Lung (tissue), 12 donors: ENCODE results near the gene DTNB. TPM values are rescaled to one million over a fixed set of nuclear protein-coding genes. Genes with fewer than 3 reads are reported as not detected.
A peak's percentile ranks its signal among the peaks of the same experiment; 100 is the strongest.

ENCODE experiments used
- ATAC-seq: fragments of 200-7000 bp; cut with Tn5 transposase; one replicate; pipeline ENCODE4 v1.9.1; 2020; ENCODE audit warnings: moderate number of reproducible peaks; ENCODE audit not compliant: insufficient read depth, low FRiP score
- DNase-seq, 3 donors: peaks; one replicate each; pipeline ENCODE4 v3.0.0-alpha.2; 2013 to 2017
- H3K27ac ChIP-seq, 2 donors: one replicate each; pipeline ENCODE4 v1.5.1; 2013; ENCODE audit warnings: mild to moderate bottlenecking in 2 of 2, moderate library complexity in 2 of 2, control low read depth in 1 of 2, inconsistent platforms in 1 of 2, low read depth in 1 of 2, low read length in 1 of 2
- H3K27me3 ChIP-seq, 3 donors: one replicate each; pipeline ENCODE4 v1.5.1; 2013; ENCODE audit warnings: low read length in 2 of 3; ENCODE audit not compliant: control insufficient read depth in 3 of 3, insufficient read depth in 3 of 3
- H3K36me3 ChIP-seq, 4 donors: one replicate each; pipeline ENCODE4 v1.5.1; 2013; ENCODE audit warnings: low read length in 4 of 4, mild to moderate bottlenecking in 1 of 4, moderate library complexity in 1 of 4; ENCODE audit not compliant: control insufficient read depth in 4 of 4, insufficient read depth in 4 of 4
- H3K4me1 ChIP-seq, 5 donors: one replicate each; pipeline ENCODE4 v1.5.1; 2013; ENCODE audit warnings: low read length in 5 of 5, mild to moderate bottlenecking in 2 of 5, moderate library complexity in 1 of 5; ENCODE audit not compliant: control insufficient read depth in 5 of 5, insufficient read depth in 5 of 5
- H3K4me3 ChIP-seq: one replicate; pipeline ENCODE4 v1.5.1; 2013; ENCODE audit warnings: mild to moderate bottlenecking, control low read depth, moderate library complexity
- H3K9ac ChIP-seq, 2 donors: one replicate each; pipeline ENCODE4 v1.5.1; 2013; ENCODE audit warnings: low read length in 2 of 2, control low read depth in 1 of 2; ENCODE audit not compliant: insufficient read depth in 1 of 2
- H3K9me3 ChIP-seq, 4 donors: one replicate each; pipeline ENCODE4 v1.5.1; 2013; ENCODE audit warnings: low read length in 3 of 4, mild to moderate bottlenecking in 1 of 4, moderate library complexity in 1 of 4; ENCODE audit not compliant: control insufficient read depth in 4 of 4, insufficient read depth in 3 of 4
- CTCF ChIP-seq: IDR thresholded peaks from 2 replicates; pipeline ENCODE4 v1.5.1; 2012; ENCODE audit warnings: mild to moderate bottlenecking; ENCODE audit errors: control extremely low read depth, extremely low read depth
- WGBS, 2 donors: extraction: QIAGEN DNeasy Blood & Tissue Kit; methylation state at CpG; one replicate each; pipeline ENCODE4 v1.1.7; 2013; 5-methylcytosine and 5-hydroxymethylcytosine counted together
- polyA plus RNA-seq, 2 donors: library from polyadenylated mRNA; stranded (reverse); fragments of 200-250 nt; gene quantifications; one replicate each; pipeline ENCODE4 v1.2.1, GENCODE V29; 2013
- total RNA-seq, 2 donors: library from RNA; depleted of rRNA in 1 of 2; stranded (reverse); fragments of >200 nt in 1 of 2; gene quantifications; one replicate each; pipeline ENCODE4 v1.2.1, GENCODE V29; 2014 to 2021
- donor health status: control.
- donor health status: control.
- donor health status: Bipolar disorder and iron deficiency.
- donor health status: healthy.
- donor health status: DM: yes; HTN: yes; CAD: no.

DTNB gene
- total and polyA plus RNA-seq, 4 donors, result 10.1 to 35.2 (median 20.4) TPM

- H3K27me3 ChIP-seq, result no peaks in the 10 kb centered on the region
- H3K9ac ChIP-seq, result no peak overlapping the region
- TF ChIP-seq CTCF, result no peak
- H3K27ac ChIP-seq, result no peak overlapping the region
- peak in 2 of 3 donors; percentile 54 to 77 for DNase-seq
- H3K9me3 ChIP-seq, result no peaks in the 10 kb centered on the region
- no peak overlapping the region for H3K4me3 ChIP-seq
- H3K4me1 ChIP-seq, result peaks cover 0 to 16% (median 2%) of the 10 kb centered on the region in 5 donors
- no peaks in the 10 kb centered on the region for H3K36me3 ChIP-seq
- ATAC-seq, result no peak
- 88 to 93% methylated on average over 3 of the region's 3 CpGs for WGBS, 2 donors
These were observed 272.7 kb downstream of the DTNB start for GRCh38 chr2:25400576-25401216.

- no peak for ATAC-seq
- DNase-seq, result no peak
- H3K27ac ChIP-seq, result no peak overlapping the region
These were observed 273.2 kb downstream of the DTNB start for GRCh38 chr2:25400169-25400568.

GRCh38 chr2:25398534-25398933 is 274.8 kb downstream of the DTNB start:
- Histone ChIP-seq H3K4me1 (peaks cover 0 to 16% (median 2%) of the 10 kb centered on the region in 5 donors), H3K4me3 (no peak overlapping the region), H3K27me3 (no peaks in the 10 kb centered on the region), H3K9ac (no peak overlapping the region), H3K9me3 (no peaks in the 10 kb centered on the region), H3K27ac (no peak overlapping the region), H3K36me3 (no peaks in the 10 kb centered on the region)
- TF ChIP-seq CTCF, result no peak
- DNase-seq (no peak), ATAC-seq (no peak)
- 94 to 98% methylated on average over 4 of the region's 4 CpGs for WGBS, 2 donors

More at GRCh38 chr2:25400169-25400568, 273.2 kb downstream of the DTNB start:
- H3K4me3 ChIP-seq, result no peak overlapping the region
- WGBS, 2 donors, result 94 to 95% methylated on average over 8 of the region's 8 CpGs
- no peak for TF ChIP-seq CTCF
- H3K36me3 ChIP-seq, result no peaks in the 10 kb centered on the region
- H3K27me3 ChIP-seq, result no peaks in the 10 kb centered on the region
- H3K9ac ChIP-seq, result no peak overlapping the region
- H3K9me3 ChIP-seq, result no peaks in the 10 kb centered on the region
- peaks cover 0 to 16% (median 2%) of the 10 kb centered on the region in 5 donors for H3K4me1 ChIP-seq

GRCh38 chr2:25397777-25398176 is 275.6 kb downstream of the DTNB start:
- no peak for DNase-seq
- ATAC-seq, result no peak
- H3K27ac ChIP-seq, result no peak overlapping the region
- TF ChIP-seq CTCF, result no peak
- H3K9me3 ChIP-seq, result no peaks in the 10 kb centered on the region
- no peak overlapping the region for H3K9ac ChIP-seq
- H3K4me3 ChIP-seq, result no peak overlapping the region
- H3K27me3 ChIP-seq, result no peaks in the 10 kb centered on the region
- no peaks in the 10 kb centered on the region for H3K36me3 ChIP-seq
- 96 to 98% methylated on average over 4 of the region's 4 CpGs for WGBS, 2 donors
- peaks cover 0 to 16% (median 2%) of the 10 kb centered on the region in 5 donors for H3K4me1 ChIP-seq
